Mammary epithelial cell (primary cell): ENCODE results near the gene RFX8.

Experiments used
- EZH2 ChIP-seq: IDR thresholded peaks from 2 replicates; pipeline ENCODE4 v1.6.1; 2012; ENCODE audit warnings: low read length, inconsistent platforms, borderline replicate concordance
- TF ChIP-seq, protein P1 (sequence below), 2 donors: IDR thresholded peaks in 1 of 2; conservative IDR thresholded peaks in 1 of 2; 2 replicates each; pipeline ENCODE4 v1.5.1; 2011 to 2012; ENCODE audit warnings: inconsistent platforms in 2 of 2, low read length in 2 of 2, mild to moderate bottlenecking in 2 of 2, control low read depth in 1 of 2, low read depth in 1 of 2; ENCODE audit not compliant: insufficient read depth in 1 of 2; ENCODE audit errors: extremely low read depth in 1 of 2

DNA sequence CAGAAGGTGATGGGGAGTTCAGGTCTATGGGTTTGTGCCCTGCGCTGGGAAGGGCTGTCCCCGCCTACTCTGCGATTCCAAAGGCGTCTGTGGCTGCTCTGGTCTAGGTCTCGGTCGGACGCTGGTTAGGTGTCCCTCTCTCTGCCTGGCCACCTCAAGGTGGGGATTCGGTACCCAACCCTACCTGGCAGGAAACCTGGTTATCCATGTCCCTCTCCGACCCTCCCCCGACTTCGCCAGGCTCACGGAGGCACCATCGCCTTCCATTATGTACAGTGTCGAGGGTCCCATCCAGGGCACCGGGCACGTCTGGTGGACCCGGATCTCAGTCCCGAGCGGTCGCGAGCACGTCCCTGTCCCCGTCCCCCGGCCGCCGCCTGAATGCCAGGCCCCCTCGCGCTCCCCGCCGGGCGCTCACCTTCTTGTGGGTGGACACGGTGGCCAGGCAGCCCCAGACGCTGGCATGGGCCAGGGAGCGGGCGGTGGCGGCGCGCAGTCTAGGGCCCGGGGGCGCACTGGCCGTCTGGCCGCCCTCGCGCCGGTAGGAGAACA is 88.2 kb downstream of the RFX8 start:
- TF ChIP-seq, protein P1, sequence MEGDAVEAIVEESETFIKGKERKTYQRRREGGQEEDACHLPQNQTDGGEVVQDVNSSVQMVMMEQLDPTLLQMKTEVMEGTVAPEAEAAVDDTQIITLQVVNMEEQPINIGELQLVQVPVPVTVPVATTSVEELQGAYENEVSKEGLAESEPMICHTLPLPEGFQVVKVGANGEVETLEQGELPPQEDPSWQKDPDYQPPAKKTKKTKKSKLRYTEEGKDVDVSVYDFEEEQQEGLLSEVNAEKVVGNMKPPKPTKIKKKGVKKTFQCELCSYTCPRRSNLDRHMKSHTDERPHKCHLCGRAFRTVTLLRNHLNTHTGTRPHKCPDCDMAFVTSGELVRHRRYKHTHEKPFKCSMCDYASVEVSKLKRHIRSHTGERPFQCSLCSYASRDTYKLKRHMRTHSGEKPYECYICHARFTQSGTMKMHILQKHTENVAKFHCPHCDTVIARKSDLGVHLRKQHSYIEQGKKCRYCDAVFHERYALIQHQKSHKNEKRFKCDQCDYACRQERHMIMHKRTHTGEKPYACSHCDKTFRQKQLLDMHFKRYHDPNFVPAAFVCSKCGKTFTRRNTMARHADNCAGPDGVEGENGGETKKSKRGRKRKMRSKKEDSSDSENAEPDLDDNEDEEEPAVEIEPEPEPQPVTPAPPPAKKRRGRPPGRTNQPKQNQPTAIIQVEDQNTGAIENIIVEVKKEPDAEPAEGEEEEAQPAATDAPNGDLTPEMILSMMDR (conservative IDR thresholded peaks at IDR 0.05 in 1 of 2, IDR thresholded peaks at IDR 0.05 in 1 of 2; ENCODE audit: extremely low read depth in 1 of 2, insufficient read depth in 1 of 2, low read depth in 1 of 2, low read length in 2 of 2): no peak
- TF ChIP-seq EZH2: no peak
